Measurements from ENCODE around the gene SP110. TPM values are rescaled to one million over a fixed set of nuclear protein-coding genes. Genes with fewer than 3 reads are reported as not detected.

Gene SP110
- total and polyA plus RNA-seq, 2 of the 8 experiments (the other 6 are each of a cell fraction or from before 2014, with no cell fraction given), result 3.1 to 7.1 TPM

DNA sequence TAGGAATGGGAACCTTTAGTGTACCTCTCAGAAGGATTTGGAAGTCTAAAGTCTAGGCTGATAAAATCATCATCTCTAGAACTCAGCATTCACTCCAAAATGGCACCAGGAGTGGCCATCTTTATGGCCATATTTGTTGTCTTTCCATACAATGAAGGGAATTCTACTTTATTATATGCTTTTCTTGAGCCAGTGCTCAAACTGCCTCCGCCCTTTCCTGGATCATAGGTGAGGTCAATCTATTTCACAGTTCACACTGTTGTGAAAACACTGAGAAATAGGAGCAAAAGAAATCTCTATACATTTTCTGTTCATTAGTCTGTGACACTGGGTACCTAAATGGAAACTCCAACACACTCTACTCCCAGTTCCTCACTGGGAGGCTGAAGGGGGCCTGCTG is 55.6 kb downstream of the SP110 start:
- POLR2A ChIA-PET (ENCODE audit: partially characterized antibody), result no interaction called here
- no peak overlapping the region for H3K27ac ChIP-seq (ENCODE audit: low read depth, low read length)
- H3K9ac ChIP-seq (replicated peaks in 1 of 4; ENCODE audit: extremely low read depth in 1 of 4, low read depth in 3 of 4, low read length in 3 of 4), result no peak overlapping the region

More for the DNA sequence above, 55.6 kb downstream of the SP110 start:
- no peak overlapping the region for H2BK15ac ChIP-seq (ENCODE audit: low read length)
- no peak overlapping the region for H2AK5ac ChIP-seq (ENCODE audit: low read depth, low read length)
- no peak overlapping the region for H3K18ac ChIP-seq (ENCODE audit: extremely low read depth, low read length)
- no peaks in the 10 kb centered on the region for H3K27me3 ChIP-seq (replicated peaks in 1 of 4; ENCODE audit: control insufficient read depth in 3 of 4, extremely low read depth in 1 of 4, insufficient read depth in 3 of 4, low read length in 3 of 4)
- H3K79me2 ChIP-seq (ENCODE audit: control insufficient read depth in 1 of 2, insufficient read depth in 2 of 2, low read length in 2 of 2), result no peaks in the 10 kb centered on the region
- H3K23ac ChIP-seq (ENCODE audit: insufficient read length), result no peak overlapping the region
- H2BK5ac ChIP-seq (ENCODE audit: low read depth, low read length), result no peak overlapping the region
- 100% methylated on average over 1 of the region's 1 CpG; no CpG with 5 or more reads in 1 of the 2 experiments for WGBS, 2 experiments (ENCODE audit: extremely low coverage in 1 of 2, insufficient coverage in 1 of 2, insufficient read length in 1 of 2, insufficient replicate concordance in 2 of 2, low coverage in 1 of 2, low lambda C conversion rate in 2 of 2, missing lambda C conversion rate in 1 of 2)
- H3K36me3 ChIP-seq (ENCODE audit: control insufficient read depth in 2 of 4, insufficient read depth in 4 of 4, low read length in 3 of 4), result no peaks in the 10 kb centered on the region
- no peak overlapping the region for H2AFZ ChIP-seq (ENCODE audit: low read length)
- H3K4me2 ChIP-seq (ENCODE audit: insufficient read depth in 1 of 2, low read depth in 2 of 2, low read length in 2 of 2), result no peak overlapping the region
- no peak overlapping the region for H2BK20ac ChIP-seq (ENCODE audit: low read length)
- no peak overlapping the region for H2BK120ac ChIP-seq (replicated peaks; ENCODE audit: low read depth, low read length)
- no peak overlapping the region for H3K4ac ChIP-seq (replicated peaks; ENCODE audit: insufficient read length, low read depth, low read length)
- H3K14ac ChIP-seq (ENCODE audit: insufficient read length), result no peak overlapping the region
- TF ChIP-seq NRF1 (IDR thresholded peaks at IDR 0.05; ENCODE audit: low read depth, low read length) (no peak), CEBPB (IDR thresholded peaks at IDR 0.05; ENCODE audit: low read depth, low read length) (no peak)
- TF ChIP-seq, protein P1, sequence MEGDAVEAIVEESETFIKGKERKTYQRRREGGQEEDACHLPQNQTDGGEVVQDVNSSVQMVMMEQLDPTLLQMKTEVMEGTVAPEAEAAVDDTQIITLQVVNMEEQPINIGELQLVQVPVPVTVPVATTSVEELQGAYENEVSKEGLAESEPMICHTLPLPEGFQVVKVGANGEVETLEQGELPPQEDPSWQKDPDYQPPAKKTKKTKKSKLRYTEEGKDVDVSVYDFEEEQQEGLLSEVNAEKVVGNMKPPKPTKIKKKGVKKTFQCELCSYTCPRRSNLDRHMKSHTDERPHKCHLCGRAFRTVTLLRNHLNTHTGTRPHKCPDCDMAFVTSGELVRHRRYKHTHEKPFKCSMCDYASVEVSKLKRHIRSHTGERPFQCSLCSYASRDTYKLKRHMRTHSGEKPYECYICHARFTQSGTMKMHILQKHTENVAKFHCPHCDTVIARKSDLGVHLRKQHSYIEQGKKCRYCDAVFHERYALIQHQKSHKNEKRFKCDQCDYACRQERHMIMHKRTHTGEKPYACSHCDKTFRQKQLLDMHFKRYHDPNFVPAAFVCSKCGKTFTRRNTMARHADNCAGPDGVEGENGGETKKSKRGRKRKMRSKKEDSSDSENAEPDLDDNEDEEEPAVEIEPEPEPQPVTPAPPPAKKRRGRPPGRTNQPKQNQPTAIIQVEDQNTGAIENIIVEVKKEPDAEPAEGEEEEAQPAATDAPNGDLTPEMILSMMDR (IDR thresholded peaks at IDR 0.05; ENCODE audit: control extremely low read depth in 1 of 3, insufficient read depth in 1 of 3, low read depth in 1 of 3, low read length in 3 of 3), result no peak
- CTCF ChIA-PET (ENCODE audit: partially characterized antibody), result interaction anchor here (1.3 kb wide), 1 partner anchor 156 kb away, joined by 5 read pairs; no protein-coding TSS in a partner anchor
- peaks cover 0 to 2% (median 0%) of the 10 kb centered on the region in 4 experiments; a peak in 1 of 7 replicates for H3K4me1 ChIP-seq (replicated peaks in 1 of 4; ENCODE audit: control insufficient read depth in 3 of 4, insufficient read depth in 4 of 4, low read length in 3 of 4)
- no peak overlapping the region for H4K5ac ChIP-seq (ENCODE audit: insufficient read length, low read depth, low read length)
- H4K8ac ChIP-seq (ENCODE audit: extremely low read depth, insufficient read depth, low read length), result no peak overlapping the region
- no peaks in the 10 kb centered on the region for H3K79me1 ChIP-seq (ENCODE audit: low read depth, low read length)
- H3K56ac ChIP-seq (replicated peaks; ENCODE audit: insufficient read length, low read depth, low read length), result no peak overlapping the region
- no peaks in the 10 kb centered on the region for H3K23me2 ChIP-seq (ENCODE audit: low read depth, low read length)
- no peak overlapping the region for H3K4me3 ChIP-seq (ENCODE audit: extremely low read depth in 1 of 4, insufficient read depth in 2 of 4, low read depth in 3 of 4, low read length in 4 of 4)
- DNase-seq (ENCODE audit: low read depth in 1 of 2, low spot score in 2 of 2) (no peak), FAIRE-seq (no peak)
- no peak overlapping the region for H4K91ac ChIP-seq (replicated peaks; ENCODE audit: insufficient read length, low read length)
- no peak overlapping the region for H2BK12ac ChIP-seq (ENCODE audit: low read depth, low read length)
- H3K9me3 ChIP-seq (ENCODE audit: insufficient read depth in 2 of 2, low read depth in 1 of 2, low read length in 1 of 2), result no peaks in the 10 kb centered on the region
- no peaks in the 10 kb centered on the region for H4K20me1 ChIP-seq (replicated peaks in 1 of 2; ENCODE audit: control insufficient read depth in 1 of 2, insufficient read depth in 2 of 2, low read length in 2 of 2)
